GM13976 (cell line): ENCODE results near the gene ZFP36L2.
"Not testable (repeated sequence)": the region's sequence is repeated elsewhere in the genome, so short reads cannot be mapped to it uniquely, and the experiment has no call there.

Experiments used
- DNase-seq: peaks from one replicate; pipeline ENCODE4 v3.0.0; 2012; ENCODE audit warnings: low spot score
- CTCF ChIP-seq: IDR thresholded peaks from 2 replicates; pipeline ENCODE4 v1.5.1; 2012; ENCODE audit warnings: borderline replicate concordance, mild to moderate bottlenecking; ENCODE audit not compliant: insufficient read depth; ENCODE audit errors: extremely low read depth, missing control alignments, control extremely low read depth
- in situ Hi-C: fragments of 300-500 bp; cut with MboI; formaldehyde crosslinking; loops from one replicate; pipeline ENCODE4 v1.12.0; 2022; ENCODE audit warnings: low sequenced_read_pairs, mixed read lengths, inconsistent platforms; ENCODE audit not compliant: unreplicated experiment

The ZFP36L2 gene

DNA sequence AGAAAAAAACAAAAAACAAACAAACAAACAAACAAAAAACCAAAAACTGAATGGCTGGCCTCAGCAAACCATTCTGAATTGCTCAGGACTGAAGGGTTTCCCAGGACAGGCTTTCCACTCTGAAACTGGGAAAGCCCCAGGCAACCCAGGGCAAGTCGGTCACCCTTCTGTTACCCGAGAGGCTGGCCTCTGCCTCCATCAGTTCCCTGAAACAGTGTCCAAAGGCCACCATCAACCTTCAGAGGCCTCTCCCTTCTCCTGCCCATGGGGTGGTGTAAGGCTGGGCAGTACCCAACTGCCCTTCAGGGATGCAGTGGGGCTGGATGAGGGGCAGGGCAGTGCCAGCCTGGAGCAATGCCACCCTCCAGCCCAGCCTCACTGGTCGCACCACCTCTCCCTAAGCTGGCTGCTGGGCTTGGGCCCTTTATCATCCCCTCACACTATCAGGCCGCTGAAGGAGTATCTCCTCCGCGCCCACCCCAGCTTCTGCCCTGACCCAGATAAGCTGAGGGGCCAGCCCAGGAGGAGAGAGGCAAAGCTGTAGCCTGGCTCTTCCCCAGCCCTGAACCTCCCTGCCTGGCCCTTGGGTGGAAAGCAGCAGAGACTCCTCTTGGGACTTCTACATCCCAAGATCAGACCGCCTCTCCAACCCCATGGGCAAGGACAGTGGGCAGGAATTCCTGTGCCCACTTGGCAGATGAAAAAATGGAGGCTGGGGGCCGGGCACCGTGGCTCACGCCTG is 35.9 kb downstream of the ZFP36L2 start:
- no peak for DNase-seq
- no peak for TF ChIP-seq CTCF
- in situ Hi-C loops, result no loop called here

GRCh38 chr2:43189861-43190260 is 36.5 kb downstream of the ZFP36L2 start:
- in situ Hi-C loops, DNase-seq: not testable (repeated sequence)

GRCh38 chr2:43188561-43189386 is 37.6 kb downstream of the ZFP36L2 start:
- no peak for TF ChIP-seq CTCF
- no peak for DNase-seq
- in situ Hi-C loops, result no loop called here

DNA sequence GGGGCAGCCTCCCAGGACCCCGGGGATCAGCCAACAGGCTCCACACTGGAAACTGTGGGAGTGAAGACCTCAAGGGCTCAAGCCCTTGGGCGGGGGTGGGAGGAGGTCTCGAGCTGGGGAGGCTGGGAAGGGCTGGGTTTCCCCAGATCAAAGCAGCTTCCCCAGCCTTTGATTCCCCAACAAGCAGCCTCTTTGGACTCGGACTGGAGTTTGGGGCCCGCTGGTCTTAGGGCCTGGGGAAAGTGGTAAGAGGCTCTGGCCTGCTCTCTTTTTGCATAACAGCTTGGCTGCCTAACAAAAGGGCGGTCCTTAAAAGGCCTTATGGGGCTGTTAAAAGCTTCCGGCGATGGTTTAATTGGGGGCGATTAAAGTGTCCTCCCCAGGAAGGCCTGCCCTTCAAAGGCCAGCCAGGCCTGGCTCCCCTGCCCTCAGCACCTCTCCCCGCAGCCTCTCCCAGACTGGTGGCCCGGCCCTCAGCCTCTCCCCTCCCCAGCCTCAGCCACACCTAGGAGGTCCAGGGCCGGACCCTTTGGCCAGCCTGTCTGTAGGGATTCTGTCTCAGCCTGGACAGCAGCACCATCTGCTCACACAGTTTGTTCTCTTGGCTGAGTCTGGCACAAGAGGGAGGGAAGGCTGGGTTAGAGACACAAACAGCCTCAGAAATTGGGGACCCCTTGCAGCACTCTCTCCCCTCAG is 39.6 kb downstream of the ZFP36L2 start:
- no peak for DNase-seq
- TF ChIP-seq CTCF, result no peak
- in situ Hi-C loops, result no loop called here

- DNase-seq, result no peak
- in situ Hi-C loops, result no loop called here
Measured at GRCh38 chr2:43186321-43186678, 40.1 kb downstream of the ZFP36L2 start.

DNA sequence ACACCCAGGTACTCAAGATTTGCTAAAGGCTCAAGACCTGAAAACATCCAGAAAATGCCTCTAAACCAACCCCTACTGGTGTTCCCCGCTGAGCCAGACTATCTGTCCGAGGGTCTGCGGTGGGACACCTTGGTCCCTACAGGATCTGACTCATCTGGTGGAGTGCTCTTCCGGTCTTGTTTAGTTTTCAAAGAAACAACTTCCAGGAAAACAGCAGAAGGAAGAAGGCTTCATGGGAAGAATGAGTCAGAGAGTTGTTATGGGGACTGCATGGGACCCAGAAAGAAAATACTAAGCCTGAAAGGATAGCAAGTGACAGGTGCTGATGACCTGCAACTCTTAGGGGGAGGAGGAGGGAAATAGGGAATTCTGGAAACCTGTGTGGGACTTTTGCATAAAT is 41.3 kb downstream of the ZFP36L2 start:
- in situ Hi-C loops, result no loop called here
- no peak for DNase-seq
- no peak for TF ChIP-seq CTCF

More at GRCh38 chr2:43186321-43186678, 40.1 kb downstream of the ZFP36L2 start:
- TF ChIP-seq CTCF, result no peak
